HG02840 (cell line): ENCODE measurements around the gene RBPMS2.

ENCODE experiments used
- ATAC-seq: cut with Tn5 transposase; IDR thresholded peaks from one replicate; pipeline ENCODE4 v1.9.1; 2021; ENCODE audit warnings: mild to moderate bottlenecking, moderate library complexity, moderate number of reproducible peaks; ENCODE audit not compliant: unreplicated experiment, low FRiP score

RBPMS2 gene

GRCh38 chr15:64791401-64791800 is 16.0 kb upstream of the RBPMS2 start:
- no peak for ATAC-seq

GRCh38 chr15:64783796-64784195 is 8.4 kb upstream of the RBPMS2 start:
- ATAC-seq = no peak

GRCh38 chr15:64782751-64783150 is 7.4 kb upstream of the RBPMS2 start:
- ATAC-seq = no peak

GRCh38 chr15:64781299-64781698 is 5.9 kb upstream of the RBPMS2 start:
- ATAC-seq = no peak

- ATAC-seq = no peak
These were observed 5.3 kb upstream of the RBPMS2 start for GRCh38 chr15:64780600-64781156.

- no peak for ATAC-seq
These were observed 4.2 kb upstream of the RBPMS2 start for GRCh38 chr15:64779630-64780029.

- ATAC-seq = no peak
These were observed 3.6 kb upstream of the RBPMS2 start for GRCh38 chr15:64779024-64779423.

- no peak for ATAC-seq
These were observed 1.0 kb upstream of the RBPMS2 start for GRCh38 chr15:64776402-64776786.

GRCh38 chr15:64774629-64775493 is 528 bp downstream of the RBPMS2 start:
- ATAC-seq = no peak

GRCh38 chr15:64774037-64774628 is 1.3 kb downstream of the RBPMS2 start:
- ATAC-seq = no peak

- no peak for ATAC-seq
These were observed 1.8 kb downstream of the RBPMS2 start for GRCh38 chr15:64773606-64774005.

- ATAC-seq = no peak
These were observed 2.4 kb downstream of the RBPMS2 start for GRCh38 chr15:64772964-64773363.

GRCh38 chr15:64772488-64772887 is 2.9 kb downstream of the RBPMS2 start:
- ATAC-seq = no peak

GRCh38 chr15:64770626-64771025 is 4.8 kb downstream of the RBPMS2 start:
- ATAC-seq = no peak

- ATAC-seq = no peak
These were observed 8.2 kb downstream of the RBPMS2 start for GRCh38 chr15:64767203-64767602.

GRCh38 chr15:64766058-64766457 is 9.3 kb downstream of the RBPMS2 start:
- ATAC-seq = no peak

- ATAC-seq = no peak
These were observed 11.5 kb downstream of the RBPMS2 start for GRCh38 chr15:64763874-64764273.

GRCh38 chr15:64763462-64763861 is 11.9 kb downstream of the RBPMS2 start:
- no peak for ATAC-seq

- ATAC-seq = no peak
These were observed 12.4 kb downstream of the RBPMS2 start for GRCh38 chr15:64763021-64763420.

- ATAC-seq = no peak
These were observed 12.8 kb downstream of the RBPMS2 start for GRCh38 chr15:64762546-64762945.

GRCh38 chr15:64761156-64761555 is 14.2 kb downstream of the RBPMS2 start:
- ATAC-seq = no peak

- ATAC-seq = no peak
These were observed 15.3 kb downstream of the RBPMS2 start for GRCh38 chr15:64760056-64760455.
